HepG2 (cell line): ENCODE measurements around the gene ASXL1. TPM values are rescaled to one million over a fixed set of nuclear protein-coding genes. Genes with fewer than 3 reads are reported as not detected.

Experiments used
- HDAC6 ChIP-seq: fragments of 200-600 bp; sonication (generic); IDR thresholded peaks from 2 replicates; pipeline ENCODE4 v1.7.0; 2017; ENCODE audit warnings: mild to moderate bottlenecking, antibody characterized with exemption, low read length, low read depth
- IRF9 ChIP-seq: sonication (generic); formaldehyde crosslinking; IDR thresholded peaks from 2 replicates; pipeline ENCODE4 v1.8.0; 2022; ENCODE audit warnings: missing genetic modification reagents, mild to moderate bottlenecking, borderline replicate concordance
- PCBP2 ChIP-seq: fragments of 200-400 bp; formaldehyde crosslinking; optimal IDR thresholded peaks from 2 replicates; pipeline ENCODE3; 2018; ENCODE audit warnings: low read length, low read depth; ENCODE audit not compliant: poor library complexity, severe bottlenecking
- POLR2AphosphoS2 ChIP-seq: IDR thresholded peaks from 2 replicates; pipeline ENCODE4 v1.6.1; 2011; ENCODE audit warnings: low read depth, low read length, improper control_type of control experiment
- RERE ChIP-seq: IDR thresholded peaks from 2 replicates; pipeline ENCODE4 v1.6.1; 2016; ENCODE audit warnings: low read depth, missing genetic modification reagents, missing compliant biosample characterization
- SMAD3 ChIP-seq: sonication (generic); formaldehyde crosslinking; IDR thresholded peaks from 2 replicates; pipeline ENCODE4 v1.4.0; 2020; ENCODE audit warnings: missing genetic modification reagents
- SMARCE1 ChIP-seq: fragments of 450-650 bp; IDR thresholded peaks from 2 replicates; pipeline ENCODE4 v1.6.1; 2017; ENCODE audit warnings: borderline replicate concordance
- SP5 ChIP-seq: IDR thresholded peaks from 2 replicates; pipeline ENCODE4 v1.6.1; 2016; ENCODE audit warnings: low read depth, borderline replicate concordance
- SRF ChIP-seq: IDR thresholded peaks from 2 replicates; pipeline ENCODE4 v1.6.1; 2011; ENCODE audit warnings: mild to moderate bottlenecking, low read depth, low read length, moderate library complexity
- TCF12 ChIP-seq, 2 experiments: fragments of 450-650 bp in 1 of 2; sonication (generic) in 1 of 2; formaldehyde crosslinking in 1 of 2; IDR thresholded peaks; 2 replicates each; pipeline versions ENCODE4 v1.6.1 to v1.8.0; 2017 to 2022; ENCODE audit warnings: antibody characterized with exemption in 1 of 2, mild to moderate bottlenecking in 1 of 2, missing genetic modification reagents in 1 of 2, moderate library complexity in 1 of 2
- TOE1 ChIP-seq: sonication (generic); formaldehyde crosslinking; IDR thresholded peaks from 2 replicates; pipeline ENCODE4 v1.4.0; 2020; ENCODE audit warnings: mild to moderate bottlenecking, missing genetic modification reagents
- ZBED4 ChIP-seq: sonication (generic); formaldehyde crosslinking; IDR thresholded peaks from 2 replicates; pipeline ENCODE4 v1.4.0; 2020; ENCODE audit warnings: missing genetic modification reagents, borderline replicate concordance
- ZFP1 ChIP-seq: IDR thresholded peaks from 2 replicates; pipeline ENCODE4 v1.6.1; 2016
- ZNF235 ChIP-seq: sonication (generic); formaldehyde crosslinking; IDR thresholded peaks from 2 replicates; pipeline ENCODE4 v1.8.1; 2023; ENCODE audit warnings: mild to moderate bottlenecking, missing genetic modification reagents, borderline replicate concordance
- ZNF343 ChIP-seq: sonication (generic); formaldehyde crosslinking; IDR thresholded peaks from 2 replicates; pipeline ENCODE4 v1.4.0; 2020; ENCODE audit warnings: mild to moderate bottlenecking, missing genetic modification reagents
- ZNF607 ChIP-seq: sonication (generic); formaldehyde crosslinking; IDR thresholded peaks from 2 replicates; pipeline ENCODE4 v1.5.1; 2020; ENCODE audit warnings: missing genetic modification reagents, mild to moderate bottlenecking, borderline replicate concordance
- ZNF629 ChIP-seq: sonication (generic); formaldehyde crosslinking; conservative IDR thresholded peaks from 2 replicates; pipeline ENCODE4 v1.5.0; 2020; ENCODE audit warnings: missing genetic modification reagents
- ZNF644 ChIP-seq: IDR thresholded peaks from 2 replicates; pipeline ENCODE4 v1.6.1; 2016; ENCODE audit warnings: low read depth
- polyA plus RNA-seq, 8 experiments: library from polyadenylated mRNA; depleted of rRNA in 3 of 8; stranded (reverse) in 7 of 8; unstranded in 1 of 8; fragments of >200 nt; fragmentation: Illumina TruSeq in 4 of 8; extraction: Trizol in 4 of 8; gene quantifications; 2 replicates each; pipeline versions ENCODE4 v1.2.1 to v1.2.3, GENCODE V29; 2011 to 2016; ENCODE audit warnings: low read depth in 4 of 8, missing spikeins in 1 of 8, mixed read lengths in 1 of 8; ENCODE audit not compliant: insufficient read depth in 1 of 8
- total RNA-seq, 5 experiments: library from RNA; depleted of rRNA; stranded (reverse); fragments of >200 nt; fragmentation: Illumina TruSeq; extraction: Trizol; gene quantifications; 2 replicates each; pipeline ENCODE4 v1.2.3, GENCODE V29; 2016; ENCODE audit warnings: low read depth in 1 of 5

The ASXL1 gene
- total and polyA plus RNA-seq, 2 of the 13 experiments (the other 11 are each of a cell fraction or from before 2014, with no cell fraction given) = 62.1 to 74.8 TPM

- TF ChIP-seq TCF12 (IDR thresholded peaks at IDR 0.05) (no peak), TCF12 (CRISPR knock-in tag; IDR thresholded peaks at IDR 0.05) (peak; percentile 96), HDAC6 (no peak), SRF (no peak), ZBED4 (CRISPR knock-in tag) (peak; percentile 85), ZNF343 (CRISPR knock-in tag) (peak; percentile 97), SP5 (CRISPR knock-in tag) (0 out of 2 replicates have a peak, but pooled peaks have one; percentile 65), SMARCE1 (no peak), PCBP2 (no peak), RERE (CRISPR knock-in tag) (peak; percentile 64; the same call in 1 of the 2 replicates), SMAD3 (CRISPR knock-in tag) (peak; percentile 98), IRF9 (CRISPR knock-in tag) (peak; percentile 95), ZNF235 (CRISPR knock-in tag) (no peak; the same call in 1 of the 2 replicates), TOE1 (CRISPR knock-in tag) (0 out of 2 replicates have a peak, but pooled peaks have one; percentile 30), ZFP1 (CRISPR knock-in tag) (peak; percentile 97), ZNF644 (CRISPR knock-in tag) (0 out of 2 replicates have a peak, but pooled peaks have one; percentile 7), POLR2AphosphoS2 (0 out of 2 replicates have a peak, but pooled peaks have one; percentile 62), ZNF607 (CRISPR knock-in tag) (peak; percentile 84), ZNF629 (CRISPR knock-in tag) (peak; percentile 67; the same call in 1 of the 2 replicates)
Measured at GRCh38 chr20:32357869-32358631, at the start of gene ASXL1 (continued).
